HEK293 (cell line): ENCODE measurements around the gene ADAMTS10.
A peak's percentile ranks its signal among the peaks of the same experiment; 100 is the strongest.

Experiments used
- CTCF ChIA-PET: fragments of 350-600 bp; formaldehyde crosslinking; extraction: SDS; loops from one replicate; lab custom pipeline; 2021; ENCODE audit warnings: antibody characterized with exemption; lab: Yijun Ruan, JAX
- POLR2A ChIA-PET: fragments of 300-600 bp; formaldehyde crosslinking; extraction: SDS; loops from one replicate; lab custom pipeline; 2020; ENCODE audit warnings: antibody characterized with exemption, inconsistent platforms; lab: Yijun Ruan, JAX
- H3K27ac ChIP-seq: fragments of 200-500 bp; sonication (Bioruptor generic); 2 replicates; pipeline ENCODE4 v1.5.1; 2014; ENCODE audit warnings: low read depth, low read length, control low read depth, inconsistent platforms; ENCODE audit errors: extremely low read depth
- H3K36me3 ChIP-seq, 2 experiments: fragments of 200-500 bp in 1 of 2; sonication (Bioruptor generic) in 1 of 2; 1 replicate in 1 of 2; 2 replicates in 1 of 2; pipeline ENCODE4 v1.5.1; 2014 to 2017; ENCODE audit warnings: inconsistent platforms in 2 of 2, low read length in 2 of 2; ENCODE audit not compliant: control insufficient read depth in 2 of 2, insufficient read depth in 1 of 2
- H3K4me1 ChIP-seq: fragments of 200-500 bp; sonication (Bioruptor generic); 2 replicates; pipeline ENCODE4 v1.5.1; 2014; ENCODE audit warnings: mild to moderate bottlenecking, low read length, inconsistent platforms; ENCODE audit not compliant: control insufficient read depth, insufficient read depth
- H3K4me3 ChIP-seq: 2 replicates; pipeline ENCODE4 v1.5.1; 2011; ENCODE audit warnings: low read depth, mild to moderate bottlenecking, control low read depth, low read length, moderate library complexity
- H3K9me3 ChIP-seq: fragments of 200-500 bp; sonication (Bioruptor generic); 2 replicates; pipeline ENCODE4 v1.5.1; 2014; ENCODE audit warnings: low read depth, low read length, inconsistent platforms; ENCODE audit not compliant: control insufficient read depth, insufficient read depth
- IKZF3 ChIP-seq: fragments of 450-650 bp; IDR thresholded peaks from 2 replicates; pipeline ENCODE4 v1.5.0; 2018; ENCODE audit warnings: missing biosample characterization, mild to moderate bottlenecking, missing genetic modification characterization, moderate library complexity
- OSR2 ChIP-seq: fragments of 450-650 bp; formaldehyde crosslinking; IDR thresholded peaks from 2 replicates; pipeline ENCODE4 v1.5.1; 2016; ENCODE audit warnings: missing biosample characterization, missing genetic modification characterization
- PRDM10 ChIP-seq: fragments of 450-650 bp; formaldehyde crosslinking; IDR thresholded peaks from 2 replicates; pipeline ENCODE4 v1.5.1; 2016; ENCODE audit warnings: missing biosample characterization, missing genetic modification characterization
- SCRT2 ChIP-seq: fragments of 450-650 bp; formaldehyde crosslinking; IDR thresholded peaks from 2 replicates; pipeline ENCODE4 v1.5.1; 2016; ENCODE audit warnings: missing biosample characterization, missing genetic modification characterization
- SETDB1 ChIP-seq: IDR thresholded peaks from one replicate; pipeline ENCODE4 v1.6.1; 2017; ENCODE audit warnings: mild to moderate bottlenecking, low read length, moderate library complexity, mixed read lengths; ENCODE audit not compliant: insufficient read length
- ZNF10 ChIP-seq: fragments of 450-650 bp; formaldehyde crosslinking; IDR thresholded peaks from 2 replicates; pipeline ENCODE4 v1.5.1; 2017; ENCODE audit warnings: missing biosample characterization, missing genetic modification characterization
- ZNF132 ChIP-seq: fragments of 450-650 bp; formaldehyde crosslinking; IDR thresholded peaks from 2 replicates; pipeline ENCODE4 v1.5.1; 2017; ENCODE audit warnings: missing biosample characterization, missing genetic modification characterization, borderline replicate concordance
- ZNF184 ChIP-seq: fragments of 450-650 bp; IDR thresholded peaks from 2 replicates; pipeline ENCODE4 v1.5.1; 2018; ENCODE audit warnings: missing biosample characterization, mild to moderate bottlenecking, missing genetic modification characterization
- ZNF19 ChIP-seq: fragments of 450-650 bp; formaldehyde crosslinking; IDR thresholded peaks from 2 replicates; pipeline ENCODE4; 2016; ENCODE audit warnings: missing biosample characterization, missing genetic modification characterization, low read depth
- ZNF223 ChIP-seq: fragments of 450-650 bp; formaldehyde crosslinking; IDR thresholded peaks from 2 replicates; pipeline ENCODE4 v1.5.1; 2016; ENCODE audit warnings: missing biosample characterization, missing genetic modification characterization
- ZNF248 ChIP-seq: fragments of 450-650 bp; formaldehyde crosslinking; IDR thresholded peaks from 2 replicates; pipeline ENCODE4 v1.5.1; 2017; ENCODE audit warnings: missing biosample characterization, missing genetic modification characterization
- ZNF311 ChIP-seq: fragments of 450-650 bp; formaldehyde crosslinking; IDR thresholded peaks from 2 replicates; pipeline ENCODE4 v1.5.1; 2017; ENCODE audit warnings: missing biosample characterization, missing genetic modification characterization, borderline replicate concordance
- ZNF341 ChIP-seq: fragments of 450-650 bp; formaldehyde crosslinking; IDR thresholded peaks from 2 replicates; pipeline ENCODE4; 2016; ENCODE audit warnings: low read depth, missing biosample characterization, missing genetic modification characterization
- ZNF394 ChIP-seq: fragments of 450-650 bp; formaldehyde crosslinking; IDR thresholded peaks from 2 replicates; pipeline ENCODE4 v1.5.1; 2016; ENCODE audit warnings: missing biosample characterization, missing genetic modification characterization, mild to moderate bottlenecking, moderate library complexity, borderline replicate concordance
- ZNF423 ChIP-seq: fragments of 450-650 bp; formaldehyde crosslinking; IDR thresholded peaks from 2 replicates; pipeline ENCODE4 v1.5.1; 2016; ENCODE audit warnings: missing biosample characterization, missing genetic modification characterization
- ZNF433 ChIP-seq: fragments of 450-650 bp; formaldehyde crosslinking; IDR thresholded peaks from 2 replicates; pipeline ENCODE4 v1.5.1; 2016; ENCODE audit warnings: missing biosample characterization, missing genetic modification characterization, low read depth
- ZNF580 ChIP-seq: fragments of 450-650 bp; formaldehyde crosslinking; IDR thresholded peaks from 2 replicates; pipeline ENCODE4 v1.5.1; 2016; ENCODE audit warnings: missing biosample characterization, missing genetic modification characterization
- ZNF585B ChIP-seq: fragments of 450-650 bp; formaldehyde crosslinking; IDR thresholded peaks from 2 replicates; pipeline ENCODE4 v1.5.1; 2016; ENCODE audit warnings: missing biosample characterization, missing genetic modification characterization
- ZNF610 ChIP-seq: fragments of 450-650 bp; formaldehyde crosslinking; IDR thresholded peaks from 2 replicates; pipeline ENCODE4 v1.5.1; 2016; ENCODE audit warnings: missing biosample characterization, missing genetic modification characterization, borderline replicate concordance
- ZNF629 ChIP-seq: fragments of 450-650 bp; formaldehyde crosslinking; IDR thresholded peaks from 2 replicates; pipeline ENCODE4 v1.5.1; 2017; ENCODE audit warnings: missing biosample characterization, missing genetic modification characterization
- TF ChIP-seq, protein P1 (sequence below): fragments of 450-650 bp; formaldehyde crosslinking; IDR thresholded peaks from 2 replicates; pipeline ENCODE4 v1.5.1; 2016; ENCODE audit warnings: missing biosample characterization, missing genetic modification characterization
- TF ChIP-seq, protein P2 (sequence below): fragments of 450-650 bp; formaldehyde crosslinking; IDR thresholded peaks from 2 replicates; pipeline ENCODE4 v1.5.1; 2016; ENCODE audit warnings: missing biosample characterization, missing genetic modification characterization

ADAMTS10 gene

DNA sequence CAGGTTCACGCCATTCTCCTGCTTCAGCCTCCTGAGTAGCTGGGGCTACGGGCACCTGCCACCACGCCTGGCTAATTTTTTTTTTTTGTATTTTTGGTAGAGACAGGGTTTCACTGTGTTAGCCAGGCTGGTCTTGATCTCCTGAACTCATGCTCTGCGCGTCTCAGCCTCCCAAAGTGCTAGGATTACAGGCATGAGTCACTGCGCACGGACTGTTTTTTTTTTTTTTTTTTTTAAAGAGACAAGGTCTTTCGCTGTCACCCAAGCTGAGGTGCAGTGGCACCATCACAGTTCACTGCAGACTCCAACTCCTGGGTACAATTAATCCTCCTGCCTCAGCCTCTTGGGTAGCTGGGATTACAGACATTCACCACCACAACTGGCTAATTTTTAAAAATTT, 8.2 kb upstream of the ADAMTS10 start (continued):
- TF ChIP-seq OSR2 (tag by site-specific recombination): no peak
- TF ChIP-seq ZNF19: no peak
- TF ChIP-seq ZNF580: no peak
- peak; percentile 23; the same call in 1 of the 2 replicates for TF ChIP-seq ZNF629 (tag by site-specific recombination)
- TF ChIP-seq ZNF311: no peak
- no peak for TF ChIP-seq ZNF394 (tag by site-specific recombination)

DNA sequence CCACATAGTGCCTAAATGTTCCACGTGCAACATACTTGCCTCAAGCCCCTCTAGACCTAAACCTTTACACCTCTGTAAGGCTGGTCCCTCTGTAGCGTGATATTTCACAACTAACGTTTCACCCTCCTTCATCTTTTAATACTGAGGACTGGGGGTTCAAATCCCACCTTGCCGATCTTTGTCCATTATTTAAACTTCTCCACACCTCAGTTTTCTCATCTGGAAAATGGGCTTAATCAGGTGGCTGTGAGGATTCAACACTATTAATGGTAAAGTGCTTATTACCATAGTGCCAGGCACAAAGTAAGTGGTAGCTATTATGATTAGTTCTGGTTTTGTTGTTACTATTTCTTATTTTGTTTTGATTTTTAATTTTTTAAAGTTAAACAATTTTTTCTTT, 7.5 kb upstream of the ADAMTS10 start:
- Histone ChIP-seq H3K9me3 (no peaks in the 10 kb centered on the region), H3K27ac (no peak overlapping the region), H3K4me3 (no peak overlapping the region)
- CTCF ChIA-PET: interaction anchor here (0.7 to 0.9 kb wide), 2 partner anchors 32 to 689 kb away, joined by 3 to 6 read pairs; no protein-coding TSS in a partner anchor
- POLR2A ChIA-PET: no interaction called here
- no peak for TF ChIP-seq PRDM10 (tag by site-specific recombination)
- TF ChIP-seq ZNF248: no peak
- no peak for TF ChIP-seq ZNF433 (tag by site-specific recombination)
- no peak for TF ChIP-seq ZNF223 (tag by site-specific recombination)
- TF ChIP-seq IKZF3: no peak
- TF ChIP-seq, protein P1, sequence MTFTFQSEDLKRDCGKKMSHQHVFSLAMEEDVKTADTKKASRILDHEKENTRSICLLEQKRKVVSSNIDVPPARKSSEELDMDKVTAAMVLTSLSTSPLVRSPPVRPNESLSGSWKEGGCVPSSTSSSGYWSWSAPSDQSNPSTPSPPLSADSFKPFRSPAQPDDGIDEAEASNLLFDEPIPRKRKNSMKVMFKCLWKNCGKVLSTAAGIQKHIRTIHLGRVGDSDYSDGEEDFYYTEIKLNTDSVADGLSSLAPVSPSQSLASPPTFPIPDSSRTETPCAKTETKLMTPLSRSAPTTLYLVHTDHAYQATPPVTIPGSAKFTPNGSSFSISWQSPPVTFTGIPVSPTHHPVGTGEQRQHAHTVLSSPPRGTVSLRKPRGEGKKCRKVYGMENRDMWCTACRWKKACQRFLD (tag by site-specific recombination): no peak
- TF ChIP-seq ZNF10 (tag by site-specific recombination): no peak
- TF ChIP-seq ZNF132: no peak
- TF ChIP-seq ZNF341: no peak
- no peak for TF ChIP-seq SETDB1
- TF ChIP-seq ZNF610 (tag by site-specific recombination): no peak
- TF ChIP-seq ZNF423 (tag by site-specific recombination): no peak
- TF ChIP-seq ZNF585B: no peak
- TF ChIP-seq, protein P2, sequence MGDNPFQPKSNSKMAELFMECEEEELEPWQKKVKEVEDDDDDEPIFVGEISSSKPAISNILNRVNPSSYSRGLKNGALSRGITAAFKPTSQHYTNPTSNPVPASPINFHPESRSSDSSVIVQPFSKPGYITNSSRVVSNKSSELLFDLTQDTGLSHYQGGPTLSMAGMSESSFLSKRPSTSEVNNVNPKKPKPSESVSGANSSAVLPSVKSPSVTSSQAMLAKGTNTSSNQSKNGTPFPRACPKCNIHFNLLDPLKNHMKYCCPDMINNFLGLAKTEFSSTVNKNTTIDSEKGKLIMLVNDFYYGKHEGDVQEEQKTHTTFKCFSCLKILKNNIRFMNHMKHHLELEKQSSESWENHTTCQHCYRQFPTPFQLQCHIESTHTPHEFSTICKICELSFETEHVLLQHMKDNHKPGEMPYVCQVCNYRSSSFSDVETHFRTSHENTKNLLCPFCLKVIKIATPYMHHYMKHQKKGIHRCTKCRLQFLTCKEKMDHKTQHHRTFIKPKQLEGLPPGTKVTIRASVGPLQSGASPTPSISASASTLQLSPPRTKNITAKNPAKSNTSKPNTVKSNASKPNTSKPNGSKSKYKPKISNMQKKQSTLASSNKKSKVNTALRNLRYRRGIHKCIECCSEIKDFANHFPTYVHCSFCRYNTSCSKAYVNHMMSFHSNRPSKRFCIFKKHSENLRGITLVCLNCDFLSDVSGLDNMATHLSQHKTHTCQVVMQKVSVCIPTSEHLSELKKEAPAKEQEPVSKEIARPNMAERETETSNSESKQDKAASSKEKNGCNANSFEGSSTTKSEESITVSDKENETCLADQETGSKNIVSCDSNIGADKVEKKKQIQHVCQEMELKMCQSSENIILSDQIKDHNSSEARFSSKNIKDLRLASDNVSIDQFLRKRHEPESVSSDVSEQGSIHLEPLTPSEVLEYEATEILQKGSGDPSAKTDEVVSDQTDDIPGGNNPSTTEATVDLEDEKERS: no peak
- TF ChIP-seq SCRT2 (tag by site-specific recombination): no peak
- TF ChIP-seq ZNF184 (tag by site-specific recombination): no peak
- TF ChIP-seq, all 188 proteins: peak for 0
- Histone ChIP-seq H3K4me1 (no peaks in the 10 kb centered on the region), H3K36me3 (no peaks in the 10 kb centered on the region)
